OCI-LY7 (cell line): ENCODE measurements around the gene HYOU1. TPM values are rescaled to one million over a fixed set of nuclear protein-coding genes. Genes with fewer than 3 reads are reported as not detected.

Experiments
- BruUV-seq: library from RNA; stranded (reverse); fragments of 400-500 nt; replicated peaks from 2 replicates; lab custom pipeline; 2021; lab: Mats Ljungman, UMichigan
- CTCF ChIA-PET: fragments of 300-600 bp; sonication (Branson Sonifier 250); formaldehyde crosslinking; loops from one replicate; lab custom pipeline; 2022; ENCODE audit warnings: antibody characterized with exemption; ENCODE audit not compliant: unreplicated experiment; lab: Charles Lee
- POLR2A ChIA-PET: fragments of 300-600 bp; sonication (Branson Sonifier 250); formaldehyde crosslinking; loops from one replicate; lab custom pipeline; 2022; ENCODE audit warnings: antibody characterized with exemption; lab: Charles Lee
- DNase-seq: peaks from one replicate; pipeline ENCODE4 v3.0.0-alpha.2; 2015; ENCODE audit warnings: low spot score
- H2AFZ ChIP-seq: fragments of 200-600 bp; sonication (generic), shearing (Covaris generic); 2 replicates; pipeline ENCODE4 v1.6.1; 2014; ENCODE audit warnings: mild to moderate bottlenecking, antibody characterized with exemption, low read length, moderate library complexity
- H3K27ac ChIP-seq: fragments of 200-600 bp; sonication (generic); 2 replicates; pipeline ENCODE4 v1.5.1; 2014; ENCODE audit warnings: mixed run types, low read depth, mild to moderate bottlenecking, moderate library complexity, low read length, inconsistent platforms; ENCODE audit not compliant: poor library complexity, severe bottlenecking
- H3K36me3 ChIP-seq: fragments of 200-600 bp; sonication (generic); 2 replicates; pipeline ENCODE4 v1.6.1; 2014; ENCODE audit warnings: mild to moderate bottlenecking, antibody characterized with exemption, low read length, moderate library complexity, mixed read lengths; ENCODE audit not compliant: insufficient read depth
- H3K4me1 ChIP-seq: fragments of 200-600 bp; sonication (generic); 2 replicates; pipeline ENCODE4 v1.5.1; 2014; ENCODE audit warnings: mild to moderate bottlenecking, low read length; ENCODE audit not compliant: insufficient read depth, poor library complexity, severe bottlenecking
- H3K4me2 ChIP-seq: fragments of 200-600 bp; sonication (generic); 2 replicates; pipeline ENCODE4 v1.6.1; 2014; ENCODE audit warnings: mild to moderate bottlenecking, low read length
- H3K4me3 ChIP-seq: fragments of 200-600 bp; sonication (generic); 2 replicates; pipeline ENCODE4 v1.5.1; 2014; ENCODE audit warnings: mild to moderate bottlenecking, low read depth, low read length; ENCODE audit not compliant: poor library complexity, severe bottlenecking
- H3K79me2 ChIP-seq: fragments of 200-600 bp; sonication (generic); 2 replicates; pipeline ENCODE4 v1.6.1; 2016; ENCODE audit warnings: low read depth, mild to moderate bottlenecking, low read length, moderate library complexity, mixed read lengths; ENCODE audit not compliant: insufficient read depth
- H3K9me2 ChIP-seq: fragments of 200-600 bp; sonication (generic); 2 replicates; pipeline ENCODE4 v1.6.1; 2016; ENCODE audit warnings: mild to moderate bottlenecking, low read length, mixed read lengths; ENCODE audit not compliant: insufficient read depth
- H3K9me3 ChIP-seq: fragments of 200-600 bp; sonication (generic); 2 replicates; pipeline ENCODE4 v1.6.1; 2014; ENCODE audit warnings: mild to moderate bottlenecking, mixed run types, low read length, mixed read lengths
- H4K20me1 ChIP-seq: fragments of 200-600 bp; sonication (generic); 2 replicates; pipeline ENCODE4 v1.6.1; 2014; ENCODE audit warnings: mild to moderate bottlenecking, antibody characterized with exemption, low read length, moderate library complexity, mixed read lengths; ENCODE audit not compliant: insufficient read depth
- EZH2phosphoT487 ChIP-seq: fragments of 200-600 bp; sonication (generic); IDR thresholded peaks from 2 replicates; pipeline ENCODE4 v1.6.1; 2018; ENCODE audit warnings: low read depth, borderline replicate concordance, mild to moderate bottlenecking, mixed run types, antibody characterized with exemption, low read length, moderate library complexity, mixed read lengths
- intact Hi-C: fragments of 100-400 bp; cut with micrococcal nuclease; formaldehyde crosslinking; loops from one replicate; pipeline ENCODE4 v1.10.0; 2022; ENCODE audit not compliant: unreplicated experiment
- total RNA-seq, 2 experiments: library from RNA; depleted of rRNA in 1 of 2; stranded (reverse); fragments of >200 nt in 1 of 2; shearing (Covaris generic) in 1 of 2; gene quantifications; 2 replicates each; pipeline ENCODE4 v1.2.3, GENCODE V29; 2014 to 2022
- TF ChIP-seq, protein P1 (sequence below): fragments of 200-600 bp; sonication (generic); conservative IDR thresholded peaks from 2 replicates; pipeline ENCODE4 v1.5.1; 2014; ENCODE audit warnings: mild to moderate bottlenecking, antibody characterized with exemption, low read length, moderate library complexity, mixed read lengths

Gene HYOU1
- total RNA-seq, 2 experiments from 2014 or later, result 86.6 to 117 TPM

DNA sequence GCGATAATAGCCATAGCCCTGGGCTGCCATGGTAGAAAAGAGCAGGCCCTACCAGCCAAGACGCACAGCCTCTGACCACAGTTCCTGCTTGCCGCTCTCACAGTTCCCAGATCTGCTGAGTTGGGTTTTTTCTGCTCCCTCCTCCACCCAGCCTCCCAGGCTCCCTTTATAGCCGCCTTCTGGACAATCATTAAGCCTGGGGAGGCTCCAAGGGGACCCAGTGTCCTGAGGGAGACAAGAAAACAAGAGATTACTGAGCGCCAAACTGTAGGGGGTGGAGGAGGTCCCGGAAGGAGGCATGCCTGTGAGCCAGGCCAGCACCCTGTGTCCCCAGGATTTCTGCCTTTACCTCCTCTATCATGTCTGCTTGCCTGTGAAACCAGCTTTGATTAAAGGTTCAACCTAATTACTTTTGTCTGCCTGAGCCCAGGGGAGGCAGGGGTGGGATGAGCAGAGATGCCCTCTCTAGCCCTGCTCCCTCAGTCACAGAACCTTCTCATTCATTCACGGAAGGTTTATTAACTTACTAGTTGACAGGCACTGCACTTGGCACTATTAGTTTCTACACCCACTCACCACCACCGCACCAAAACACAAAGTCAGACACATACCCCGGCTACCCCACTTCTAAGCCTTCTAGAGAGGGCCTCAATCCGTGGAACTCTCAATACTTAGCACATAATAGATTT, 27.5 kb downstream of the HYOU1 start:
- peaks cover 21% of the 10 kb centered on the region for H3K4me1 ChIP-seq
- H3K36me3 ChIP-seq, result peaks cover 16% of the 10 kb centered on the region
- peak overlapping the region; percentile 80 for H3K4me3 ChIP-seq
- DNase-seq, result no peak
- BruUV-seq, result TSS peak; percentile 75
- no peaks in the 10 kb centered on the region for H3K9me2 ChIP-seq
- CTCF ChIA-PET, result no interaction called here
- peak overlapping the region; percentile 89 for H3K4me2 ChIP-seq
- intact Hi-C loops, result loop anchor here (1.0 kb wide), 1 partner anchor 28 kb away; the partner anchor contains the start of gene HYOU1
- H4K20me1 ChIP-seq, result no peaks in the 10 kb centered on the region
- no peaks in the 10 kb centered on the region for H3K79me2 ChIP-seq
- no peaks in the 10 kb centered on the region for H3K9me3 ChIP-seq
- TF ChIP-seq, protein P1, sequence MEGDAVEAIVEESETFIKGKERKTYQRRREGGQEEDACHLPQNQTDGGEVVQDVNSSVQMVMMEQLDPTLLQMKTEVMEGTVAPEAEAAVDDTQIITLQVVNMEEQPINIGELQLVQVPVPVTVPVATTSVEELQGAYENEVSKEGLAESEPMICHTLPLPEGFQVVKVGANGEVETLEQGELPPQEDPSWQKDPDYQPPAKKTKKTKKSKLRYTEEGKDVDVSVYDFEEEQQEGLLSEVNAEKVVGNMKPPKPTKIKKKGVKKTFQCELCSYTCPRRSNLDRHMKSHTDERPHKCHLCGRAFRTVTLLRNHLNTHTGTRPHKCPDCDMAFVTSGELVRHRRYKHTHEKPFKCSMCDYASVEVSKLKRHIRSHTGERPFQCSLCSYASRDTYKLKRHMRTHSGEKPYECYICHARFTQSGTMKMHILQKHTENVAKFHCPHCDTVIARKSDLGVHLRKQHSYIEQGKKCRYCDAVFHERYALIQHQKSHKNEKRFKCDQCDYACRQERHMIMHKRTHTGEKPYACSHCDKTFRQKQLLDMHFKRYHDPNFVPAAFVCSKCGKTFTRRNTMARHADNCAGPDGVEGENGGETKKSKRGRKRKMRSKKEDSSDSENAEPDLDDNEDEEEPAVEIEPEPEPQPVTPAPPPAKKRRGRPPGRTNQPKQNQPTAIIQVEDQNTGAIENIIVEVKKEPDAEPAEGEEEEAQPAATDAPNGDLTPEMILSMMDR, result no peak
- no peak for TF ChIP-seq EZH2phosphoT487
- H3K27ac ChIP-seq, result peak overlapping the region; percentile 4
- POLR2A ChIA-PET, result interaction anchor here (0.6 to 1.6 kb wide), 3 partner anchors 14 to 87 kb away, joined by 4 to 6 read pairs (median 5); no protein-coding TSS in a partner anchor
- H2AFZ ChIP-seq, result 0 out of 2 replicates have a peak overlapping the region, but pooled peaks have one; percentile 5

DNA sequence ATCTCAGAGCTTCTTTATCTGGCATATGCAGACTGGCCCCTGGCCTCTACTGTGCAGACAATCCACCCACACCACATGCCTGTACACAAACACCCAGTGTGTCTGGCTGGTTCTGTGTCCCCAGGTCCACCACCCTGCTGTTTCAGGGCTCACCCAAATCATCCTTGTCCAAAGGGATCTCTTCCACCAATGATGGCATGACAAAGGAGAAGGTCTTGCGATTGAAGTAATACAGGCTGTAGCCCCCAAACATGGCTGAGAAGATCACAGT, 28.0 kb downstream of the HYOU1 start:
- Histone ChIP-seq H4K20me1 (no peaks in the 10 kb centered on the region), H3K27ac (peak overlapping the region; percentile 4), H3K79me2 (no peaks in the 10 kb centered on the region), H3K4me1 (peaks cover 21% of the 10 kb centered on the region), H3K36me3 (peaks cover 21% of the 10 kb centered on the region), H3K4me2 (peak overlapping the region; percentile 89), H3K9me3 (no peaks in the 10 kb centered on the region), H3K4me3 (peak overlapping the region; percentile 80), H2AFZ (no peak overlapping the region), H3K9me2 (no peaks in the 10 kb centered on the region)
- no peak for TF ChIP-seq EZH2phosphoT487
- TF ChIP-seq, protein P1, result no peak
- intact Hi-C loops, result no loop called here
- BruUV-seq, result no TSS peak
- no peak for DNase-seq
- ChIA-PET POLR2A (interaction anchor here (0.6 to 1.6 kb wide), 2 partner anchors 27 to 86 kb away, joined by 4 to 5 read pairs; no protein-coding TSS in a partner anchor), CTCF (no interaction called here)
